Calu3 (cell line): ENCODE results near the gene CIAO2B. TPM values are rescaled to one million over a fixed set of nuclear protein-coding genes. Genes with fewer than 3 reads are reported as not detected.

Experiments
- BruUV-seq: library from RNA; stranded (reverse); fragments of 400-500 nt; replicated peaks from 2 replicates; lab custom pipeline; 2021; lab: Mats Ljungman, UMichigan
- CTCF ChIA-PET: fragments of 300-600 bp; sonication (Branson Sonifier 250); formaldehyde crosslinking; loops from one replicate; lab custom pipeline; 2022; ENCODE audit warnings: antibody characterized with exemption; lab: Charles Lee
- DNase-seq: peaks from one replicate; pipeline ENCODE4 v3.0.0; 2022
- H3K27ac Mint-ChIP-seq: one replicate; pipeline ENCODE4 v1.8.0; 2022; ENCODE audit warnings: mixed read lengths; ENCODE audit not compliant: unreplicated experiment
- H3K27me3 Mint-ChIP-seq: one replicate; pipeline ENCODE4 v1.8.0; 2022; ENCODE audit warnings: mixed read lengths; ENCODE audit not compliant: unreplicated experiment
- H3K36me3 Mint-ChIP-seq: one replicate; pipeline ENCODE4 v1.8.0; 2022; ENCODE audit warnings: mild to moderate bottlenecking, moderate library complexity, mixed read lengths; ENCODE audit not compliant: insufficient read depth, unreplicated experiment
- H3K4me1 Mint-ChIP-seq: one replicate; pipeline ENCODE4 v1.8.0; 2022; ENCODE audit warnings: mild to moderate bottlenecking, low read depth, mixed read lengths; ENCODE audit not compliant: unreplicated experiment
- H3K4me3 Mint-ChIP-seq: one replicate; pipeline ENCODE4 v1.8.0; 2022; ENCODE audit warnings: mild to moderate bottlenecking, low read depth, moderate library complexity, mixed read lengths; ENCODE audit not compliant: unreplicated experiment
- H3K9me3 Mint-ChIP-seq: one replicate; pipeline ENCODE4 v1.8.0; 2022; ENCODE audit warnings: low read depth, mixed read lengths; ENCODE audit not compliant: unreplicated experiment
- CTCF ChIP-seq: fragments of 200-600 bp; IDR thresholded peaks from one replicate; pipeline ENCODE4 v1.8.0; 2022; ENCODE audit warnings: antibody characterized with exemption; ENCODE audit not compliant: unreplicated experiment
- intact Hi-C: fragments of 100-400 bp; cut with micrococcal nuclease; formaldehyde crosslinking; loops from one replicate; pipeline ENCODE4 v1.10.0; 2022; ENCODE audit not compliant: unreplicated experiment
- total RNA-seq: library from RNA; stranded (reverse); gene quantifications from 2 replicates; pipeline ENCODE4 v1.2.3, GENCODE V29; 2022

Gene CIAO2B
- total RNA-seq, 1 experiment from 2014 or later, result 121 TPM

DNA sequence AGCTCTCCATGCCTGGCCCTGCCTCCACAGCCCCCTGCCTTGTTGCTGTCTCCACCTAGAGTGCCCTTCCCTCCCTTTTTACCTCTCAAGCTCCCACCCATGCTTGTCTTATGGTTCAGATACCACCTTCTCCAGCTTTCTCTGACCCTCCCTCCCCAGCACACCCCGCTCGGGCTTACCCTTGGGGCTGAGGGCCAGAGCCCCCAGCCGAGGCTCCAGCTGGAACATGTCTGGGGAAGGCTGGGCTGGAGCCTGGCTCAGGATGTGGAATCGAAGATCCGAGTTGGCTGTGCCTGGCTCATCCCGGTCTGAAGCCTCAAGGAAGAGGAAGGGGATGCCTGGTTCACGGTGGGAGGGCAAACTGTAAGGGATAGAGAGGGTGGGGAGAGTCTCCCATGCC is 19.2 kb downstream of the CIAO2B start:
- peaks cover 33% of the 10 kb centered on the region for H3K27me3 Mint-ChIP-seq
- H3K9me3 Mint-ChIP-seq, result no peaks in the 10 kb centered on the region
- intact Hi-C loops, result no loop called here
- H3K36me3 Mint-ChIP-seq, result no peaks in the 10 kb centered on the region
- DNase-seq, result no peak
- no peak overlapping the region for H3K27ac Mint-ChIP-seq
- no TSS peak for BruUV-seq
- H3K4me1 Mint-ChIP-seq, result no peaks in the 10 kb centered on the region
- no peak overlapping the region for H3K4me3 Mint-ChIP-seq
- no peak for TF ChIP-seq CTCF
- CTCF ChIA-PET, result no interaction called here

DNA sequence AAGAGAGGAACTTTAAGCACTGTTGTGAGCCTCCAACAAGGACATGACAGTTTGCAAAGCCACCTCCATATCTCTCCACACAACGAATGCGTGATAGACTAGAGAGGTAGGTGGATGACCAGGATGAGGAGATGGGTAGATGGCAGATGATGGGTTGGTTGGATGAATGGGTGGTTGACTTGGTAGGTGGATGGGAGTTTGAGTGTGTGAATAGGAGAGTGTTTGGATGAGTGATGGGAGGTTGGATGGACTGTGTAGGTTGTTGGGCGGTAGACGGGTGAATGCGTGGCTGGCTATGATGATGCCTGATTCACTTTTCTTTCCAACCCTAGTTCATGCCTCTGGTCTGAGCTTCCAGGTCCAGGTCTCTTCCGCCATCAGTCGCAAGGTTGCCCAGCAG is 19.7 kb downstream of the CIAO2B start:
- Mint-ChIP-seq H3K4me3 (no peak overlapping the region), H3K4me1 (no peaks in the 10 kb centered on the region), H3K27me3 (peaks cover 33% of the 10 kb centered on the region), H3K9me3 (no peaks in the 10 kb centered on the region), H3K36me3 (no peaks in the 10 kb centered on the region), H3K27ac (no peak overlapping the region)
- intact Hi-C loops, result no loop called here
- CTCF ChIA-PET, result no interaction called here
- BruUV-seq, result no TSS peak
- TF ChIP-seq CTCF, result no peak
- no peak for DNase-seq

DNA sequence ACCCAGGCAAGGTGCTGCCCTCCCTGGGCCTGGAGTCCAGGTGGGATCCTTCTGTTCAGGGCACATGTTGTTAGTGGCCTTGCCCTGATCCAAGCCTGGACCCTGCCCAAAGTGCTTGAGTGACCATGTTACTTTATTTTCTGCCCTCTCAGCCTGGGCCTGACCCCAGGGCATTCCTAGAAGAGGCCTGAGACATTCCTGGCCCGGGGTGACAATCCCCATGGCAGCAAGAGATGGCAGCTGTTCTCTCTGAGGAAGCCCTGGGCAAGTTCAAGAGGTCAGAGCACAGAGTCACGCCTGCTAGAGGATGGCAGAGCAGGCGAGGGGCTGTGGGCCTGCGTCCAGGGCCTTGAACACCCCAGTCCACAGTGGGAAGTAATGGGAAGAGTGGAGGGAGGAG is 20.5 kb downstream of the CIAO2B start:
- H3K4me1 Mint-ChIP-seq, result no peaks in the 10 kb centered on the region
- no peak for TF ChIP-seq CTCF
- DNase-seq, result no peak
- no peak overlapping the region for H3K27ac Mint-ChIP-seq
- no TSS peak for BruUV-seq
- no peak overlapping the region for H3K4me3 Mint-ChIP-seq
- H3K27me3 Mint-ChIP-seq, result peaks cover 35% of the 10 kb centered on the region
- intact Hi-C loops, result no loop called here
- CTCF ChIA-PET, result no interaction called here
- no peaks in the 10 kb centered on the region for H3K36me3 Mint-ChIP-seq
- no peaks in the 10 kb centered on the region for H3K9me3 Mint-ChIP-seq

DNA sequence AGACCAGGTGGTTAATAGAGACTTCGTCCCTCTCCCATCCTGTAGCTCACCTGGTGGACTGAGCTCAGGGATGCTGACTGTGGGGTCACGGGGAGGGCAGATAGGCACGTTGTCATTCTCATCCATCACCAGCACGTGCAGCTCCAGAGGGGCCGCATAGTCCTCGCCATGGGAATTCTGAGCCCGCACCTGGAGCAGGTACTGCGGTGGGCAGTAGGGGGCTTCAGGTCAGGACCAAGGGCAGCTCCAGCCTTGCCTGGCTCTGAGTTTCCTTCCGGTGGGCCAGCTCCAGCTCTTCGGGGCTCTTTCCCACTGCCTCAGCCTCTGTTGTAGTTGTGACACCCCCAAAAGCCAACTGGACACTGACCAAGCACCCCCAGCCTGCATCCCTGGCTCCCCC is 21.1 kb downstream of the CIAO2B start:
- no peak for TF ChIP-seq CTCF
- peaks cover 41% of the 10 kb centered on the region for H3K27me3 Mint-ChIP-seq
- intact Hi-C loops, result no loop called here
- no peaks in the 10 kb centered on the region for H3K9me3 Mint-ChIP-seq
- no peak for DNase-seq
- no peaks in the 10 kb centered on the region for H3K4me1 Mint-ChIP-seq
- CTCF ChIA-PET, result interaction anchor here (0.6 to 0.7 kb wide), 4 partner anchors 20 to 293 kb away, joined by 3 to 5 read pairs (median 3); no protein-coding TSS in a partner anchor
- no TSS peak for BruUV-seq
- H3K27ac Mint-ChIP-seq, result no peak overlapping the region
- H3K36me3 Mint-ChIP-seq, result no peaks in the 10 kb centered on the region
- H3K4me3 Mint-ChIP-seq, result no peak overlapping the region
